SK-N-MC (cell line): ENCODE data around the gene SDC3.

Experiments used
- EZH2 ChIP-seq: fragments of 200-600 bp; sonication (generic); IDR thresholded peaks from one replicate; pipeline ENCODE4 v1.6.1; 2017; ENCODE audit warnings: antibody characterized with exemption
- FOXP2 ChIP-seq: optimal IDR thresholded peaks from 2 replicates; pipeline ENCODE3; 2011; ENCODE audit warnings: mild to moderate bottlenecking, moderate library complexity; ENCODE audit not compliant: insufficient read depth; ENCODE audit errors: extremely low read length, control extremely low read depth
- POLR2AphosphoS5 ChIP-seq: IDR thresholded peaks from 2 replicates; pipeline ENCODE4 v1.6.1; 2012; ENCODE audit warnings: mild to moderate bottlenecking, low read depth, low read length, borderline replicate concordance

DNA sequence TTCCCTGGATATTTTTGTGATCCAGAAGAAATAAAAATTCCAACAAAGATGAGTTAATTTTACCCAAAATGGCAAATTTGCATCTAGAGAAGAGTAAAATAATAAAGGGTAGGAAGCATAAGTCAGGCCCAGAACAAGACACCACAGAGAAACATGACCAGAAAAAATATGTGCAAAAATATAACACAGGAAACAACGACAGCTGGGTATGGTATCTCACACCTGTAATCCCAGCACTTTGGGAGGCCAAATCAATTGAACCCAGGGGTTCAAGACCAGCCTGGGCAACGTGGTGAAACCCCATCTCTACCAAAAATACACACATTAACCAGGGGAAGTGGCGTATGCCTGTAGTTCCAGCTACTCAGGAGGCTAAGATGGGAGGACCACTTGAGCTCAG, 39.7 kb upstream of the SDC3 start:
- TF ChIP-seq EZH2: no peak
- no peak for TF ChIP-seq POLR2AphosphoS5
- no peak for TF ChIP-seq FOXP2
